Left forelimb (tissue), 1 donor: ENCODE data around the gene PIAS4.
A peak's percentile ranks its signal among the peaks of the same experiment; 100 is the strongest.

Experiments
- DNase-seq: peaks from one replicate; pipeline ENCODE4 v3.0.0-alpha.2; 2018; ENCODE audit warnings: low spot score

The PIAS4 gene

DNA sequence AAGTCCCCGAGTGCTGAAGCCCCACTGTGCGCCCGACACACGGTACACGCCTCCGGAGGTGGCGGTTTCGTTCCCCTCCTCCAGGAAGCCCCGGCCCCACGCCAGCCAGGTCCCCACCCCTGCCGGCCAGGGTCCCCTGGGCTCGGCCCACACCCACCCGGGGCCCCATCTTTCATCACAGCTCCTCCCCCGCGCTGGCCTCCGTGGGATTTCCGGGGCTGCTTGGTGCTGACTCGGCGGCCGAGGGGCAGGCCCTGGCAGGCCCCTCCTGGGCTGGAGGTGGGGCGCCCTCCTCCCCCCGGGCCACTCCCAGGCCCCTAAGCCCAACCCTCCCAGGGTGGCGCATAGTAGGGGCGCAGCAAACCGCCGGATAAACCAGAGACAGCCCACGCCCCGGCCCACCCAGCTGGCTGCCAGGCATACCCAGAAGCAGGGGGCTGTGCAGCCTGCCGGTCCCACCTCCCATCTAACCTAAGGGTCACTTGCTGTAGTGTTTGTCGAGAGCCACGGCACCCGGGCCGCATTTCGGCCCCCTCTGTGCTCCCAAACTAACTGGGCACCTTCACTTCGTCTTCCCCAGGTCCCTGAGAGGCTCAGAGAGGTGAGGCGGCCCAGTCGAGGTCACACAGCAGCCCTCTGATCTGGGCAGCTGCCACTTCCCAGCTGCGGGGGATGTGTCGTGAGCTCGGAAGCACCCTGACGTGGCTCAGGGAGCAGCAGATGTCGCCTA, 52.5 kb downstream of the PIAS4 start:
- DNase-seq: peak; percentile 61

DNA sequence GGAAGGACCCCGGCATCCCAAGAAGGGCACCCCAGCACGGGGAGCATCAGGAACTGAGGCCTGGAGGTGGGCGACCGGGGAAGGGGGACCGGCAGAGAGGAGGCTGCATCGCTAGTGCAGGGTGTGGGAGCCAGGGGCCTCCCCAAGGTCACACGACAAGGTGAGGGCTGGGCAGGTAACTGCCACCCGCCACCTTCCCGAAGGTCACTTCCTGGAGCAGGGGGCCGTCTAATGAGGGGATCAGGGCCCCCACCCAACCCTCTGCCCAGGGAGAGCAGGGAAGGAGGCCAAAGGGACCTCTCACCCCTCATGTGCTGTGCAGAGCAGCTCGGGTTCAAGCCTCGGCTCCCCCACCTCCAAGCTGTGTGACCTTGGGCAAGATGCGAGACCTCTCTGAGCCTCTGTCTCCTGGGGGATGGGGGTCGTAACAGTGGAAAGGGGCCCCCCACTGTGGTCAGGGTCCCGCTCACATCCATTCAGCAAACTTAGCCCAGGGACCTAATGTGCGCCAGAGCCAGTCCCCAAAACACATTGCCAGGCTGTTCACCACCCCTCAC, 53.2 kb downstream of the PIAS4 start:
- DNase-seq: peak; percentile 47

- peak; percentile 58 for DNase-seq
Observed at GRCh38 chr19:4061178-4061682, 53.7 kb downstream of the PIAS4 start.

GRCh38 chr19:4061683-4062418, 54.3 kb downstream of the PIAS4 start:
- peak; percentile 61 for DNase-seq

- peak; percentile 63 for DNase-seq
Observed at GRCh38 chr19:4062419-4063368, 55.2 kb downstream of the PIAS4 start.

GRCh38 chr19:4063369-4064148, 56.0 kb downstream of the PIAS4 start:
- no peak for DNase-seq

GRCh38 chr19:4064149-4064495, 56.6 kb downstream of the PIAS4 start:
- no peak for DNase-seq

DNA sequence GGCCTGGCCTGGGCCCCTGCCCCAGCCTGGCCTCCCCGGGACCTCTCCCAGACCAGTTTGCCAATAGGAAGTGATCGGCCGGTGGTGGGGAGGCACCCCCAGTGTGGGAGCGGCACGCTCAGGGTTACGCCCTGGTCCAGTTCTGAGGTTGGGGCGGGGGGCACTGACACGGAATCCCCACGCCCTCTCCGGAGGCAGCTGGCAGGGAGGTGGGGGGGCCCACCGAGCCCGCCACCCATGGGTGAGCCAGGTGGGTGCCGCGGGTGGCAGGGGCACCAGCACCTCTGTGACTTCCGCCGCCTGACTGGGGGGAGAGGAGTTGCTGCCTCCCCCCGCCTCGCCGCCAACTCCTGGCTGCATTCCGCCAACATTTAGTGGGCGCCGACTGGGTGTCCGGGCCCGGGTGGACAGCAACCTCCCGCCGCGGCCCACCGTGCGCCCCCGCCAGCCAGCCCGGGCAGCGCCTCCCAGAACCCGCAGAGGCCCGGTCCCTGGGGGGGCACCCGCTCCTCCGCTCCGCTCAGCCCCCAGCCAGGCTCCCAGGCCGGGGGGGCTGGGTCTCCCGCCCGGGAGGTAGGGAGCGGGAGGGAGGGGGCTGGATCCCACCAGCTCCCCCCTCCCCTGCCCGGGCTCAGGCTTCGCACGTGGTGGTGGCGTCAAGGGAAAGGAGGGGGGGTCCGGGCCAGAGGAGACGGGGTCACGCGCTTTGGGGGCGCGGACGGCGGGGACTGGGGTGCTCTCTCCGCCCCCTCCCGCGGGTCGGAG, 57.1 kb downstream of the PIAS4 start:
- no peak for DNase-seq

GRCh38 chr19:4065430-4066175, 58.1 kb downstream of the PIAS4 start:
- peak; percentile 98 for DNase-seq

DNA sequence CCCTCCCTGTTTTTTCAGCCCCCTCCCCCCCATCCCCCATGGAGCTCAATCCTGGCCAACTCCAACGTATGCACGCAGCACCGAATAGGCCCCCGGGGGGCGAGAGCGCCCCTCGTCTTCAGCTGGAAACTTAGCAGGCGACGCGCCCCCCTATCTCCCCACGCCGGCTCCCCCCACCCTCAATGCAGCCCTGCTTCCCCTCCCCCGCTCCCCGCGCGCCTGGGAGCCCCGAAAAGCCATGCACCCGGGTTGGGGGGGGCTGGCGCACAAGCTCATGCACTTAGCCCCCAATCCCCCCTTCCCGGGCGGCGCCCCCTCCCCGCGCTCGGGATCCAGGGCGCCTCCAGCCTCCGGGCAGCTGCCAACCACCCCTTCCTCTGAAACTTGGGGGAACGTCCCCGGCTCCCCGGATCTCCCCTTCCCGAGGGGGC, 58.7 kb downstream of the PIAS4 start:
- DNase-seq: no peak

- DNase-seq: peak; percentile 85
Observed at GRCh38 chr19:4066682-4067395, 59.3 kb downstream of the PIAS4 start, which contains the start of gene ZBTB7A. Gene ZBTB7A (minus strand): TSS chr19:4066899. CDS start chr19:4055232, 11,667 bp downstream.

DNA sequence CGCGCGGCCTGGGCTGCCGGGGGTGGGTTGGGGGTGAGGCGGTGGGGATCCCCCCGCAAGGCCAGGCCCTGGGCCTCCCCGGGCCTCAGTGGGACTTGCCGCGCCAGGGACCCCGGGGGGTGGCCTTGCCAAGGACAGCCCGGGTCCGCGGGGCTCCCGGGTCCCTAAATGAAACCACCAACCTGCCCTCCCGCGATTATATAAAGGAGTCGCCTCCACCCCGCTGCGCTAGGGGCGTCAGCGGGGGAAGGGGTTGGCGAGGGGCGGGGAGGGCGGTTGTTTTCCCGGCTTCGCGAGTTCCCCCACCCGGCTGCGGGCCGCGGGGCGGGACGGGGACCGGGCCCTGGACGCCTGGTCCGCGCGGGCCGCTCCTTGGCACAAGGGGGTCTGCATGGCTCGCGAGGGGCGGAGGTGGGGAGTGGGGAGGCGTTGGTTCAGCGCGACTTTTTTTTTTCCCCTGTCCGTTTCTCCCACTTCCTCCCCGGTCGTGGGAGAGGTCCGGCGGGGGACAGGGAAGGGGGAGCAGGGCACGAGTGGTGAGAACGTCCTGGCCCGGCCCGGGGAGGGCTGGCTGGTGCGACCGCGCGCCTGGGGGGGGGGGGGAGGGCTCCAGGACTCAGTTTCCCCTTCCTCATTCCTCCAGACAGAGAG, 60.0 kb downstream of the PIAS4 start:
- DNase-seq: peak; percentile 69

GRCh38 chr19:4068047-4068966, 60.8 kb downstream of the PIAS4 start:
- DNase-seq: peak; percentile 46

DNA sequence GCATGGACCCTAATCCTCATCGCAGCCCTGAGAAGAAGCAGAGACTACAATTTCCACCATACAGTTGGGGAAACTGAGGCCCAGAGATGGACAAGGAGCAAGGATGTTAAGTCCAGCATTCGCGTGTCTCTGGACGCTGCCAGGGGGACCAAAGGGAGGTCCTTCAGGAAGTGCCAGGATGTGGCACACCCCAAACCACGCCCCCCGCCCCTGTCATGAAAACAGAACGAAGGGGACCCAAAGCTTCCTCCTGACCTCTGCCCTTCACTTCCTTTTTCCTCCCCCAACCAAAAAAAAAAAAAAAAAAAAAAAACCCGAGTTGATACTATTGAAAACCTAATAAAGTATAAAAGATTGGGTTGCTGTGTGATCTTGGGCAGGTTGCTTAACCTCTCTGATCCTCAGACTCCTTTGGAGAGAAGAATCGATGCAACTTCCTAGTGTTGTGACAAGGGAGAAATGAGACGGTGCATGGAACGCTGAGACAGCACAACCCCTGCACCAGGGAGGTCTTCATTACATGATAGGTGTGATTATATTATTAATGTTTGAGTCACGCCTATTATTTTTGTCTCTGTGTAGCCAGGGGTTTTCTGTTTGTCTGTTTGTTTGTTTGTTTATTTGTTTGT, 61.9 kb downstream of the PIAS4 start:
- DNase-seq: no peak

DNA sequence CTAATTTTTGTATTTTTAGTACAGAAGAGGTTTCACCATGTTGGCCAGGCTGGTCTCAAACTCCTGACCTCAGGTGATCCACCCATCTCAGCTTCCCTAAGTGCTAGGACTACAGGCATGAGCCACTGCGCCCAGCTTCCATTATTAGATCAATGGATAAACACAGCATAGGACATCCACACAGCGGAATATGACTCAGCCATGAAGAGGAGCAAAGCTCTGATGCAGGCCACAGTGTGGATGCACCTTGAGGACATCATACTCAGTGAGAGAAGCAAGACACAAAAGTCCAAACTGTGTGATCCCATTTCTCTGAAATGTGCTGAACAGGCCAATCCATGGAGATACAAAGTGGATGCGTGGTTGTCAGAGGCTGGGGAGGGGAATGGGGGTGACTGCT, 64.1 kb downstream of the PIAS4 start:
- no peak for DNase-seq

DNA sequence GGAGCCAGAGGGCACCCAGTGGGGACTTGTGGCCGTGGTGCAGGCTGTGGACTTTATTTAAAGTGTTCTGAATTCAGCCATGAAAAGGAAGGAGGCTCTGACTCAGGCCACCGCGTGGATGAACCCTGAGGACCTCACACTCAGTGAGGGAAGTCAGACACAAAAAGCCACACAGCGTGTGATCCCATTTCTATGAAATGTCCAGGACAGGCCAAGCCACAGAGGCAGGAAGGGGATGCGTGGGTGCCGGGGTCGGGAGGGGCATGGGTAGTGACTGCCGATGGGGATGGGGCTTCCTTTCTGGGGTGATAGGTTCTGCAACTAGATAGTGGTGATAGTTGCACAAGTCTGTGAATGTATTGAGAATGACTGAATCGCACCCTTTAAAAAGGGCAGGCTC, 67.8 kb downstream of the PIAS4 start:
- DNase-seq: no peak

- no peak for DNase-seq
Observed at GRCh38 chr19:4077007-4077374, 69.5 kb downstream of the PIAS4 start.
